Parathyroid adenoma (tissue), 2 donors: ENCODE results near the gene MMEL1.

Source experiments
- H2AFZ ChIP-seq: fragments of 300-600 bp; sonication (generic); one replicate; pipeline ENCODE4 v1.7.0; 2017; ENCODE audit warnings: antibody characterized with exemption, mild to moderate bottlenecking
- H3K27ac ChIP-seq: fragments of 300-600 bp; sonication (generic); one replicate; pipeline ENCODE4 v1.7.0; 2017
- H3K27me3 ChIP-seq: fragments of 300-600 bp; sonication (generic); one replicate; pipeline ENCODE4 v1.7.0; 2017; ENCODE audit warnings: low read length; ENCODE audit not compliant: control insufficient read depth, insufficient read depth
- H3K36me3 ChIP-seq: fragments of 300-600 bp; sonication (generic); one replicate; pipeline ENCODE4 v1.7.0; 2017; ENCODE audit warnings: low read length; ENCODE audit not compliant: control insufficient read depth, insufficient read depth
- H3K4me1 ChIP-seq: fragments of 300-600 bp; sonication (generic); one replicate; pipeline ENCODE4 v1.7.0; 2017; ENCODE audit warnings: control low read depth
- H3K4me2 ChIP-seq: fragments of 300-600 bp; sonication (generic); one replicate; pipeline ENCODE4 v1.7.0; 2017; ENCODE audit warnings: low read length
- H3K4me3 ChIP-seq: fragments of 300-600 bp; sonication (generic); one replicate; pipeline ENCODE4 v1.7.0; 2017; ENCODE audit warnings: low read depth, low read length
- H3K79me2 ChIP-seq: fragments of 300-600 bp; sonication (generic); one replicate; pipeline ENCODE4 v1.7.0; 2017; ENCODE audit warnings: control low read depth
- H3K9ac ChIP-seq: fragments of 300-600 bp; sonication (generic); one replicate; pipeline ENCODE4 v1.7.0; 2017; ENCODE audit warnings: mild to moderate bottlenecking
- H3K9me3 ChIP-seq: fragments of 300-600 bp; sonication (generic); one replicate; pipeline ENCODE4 v1.7.0; 2017; ENCODE audit warnings: low read length; ENCODE audit not compliant: control insufficient read depth
- CTCF ChIP-seq: fragments of 300-600 bp; sonication (generic); IDR thresholded peaks from one replicate; pipeline ENCODE4 v1.7.0; 2017; ENCODE audit warnings: antibody characterized with exemption, mild to moderate bottlenecking
- donor health status: primary hyperparathyroidism.

Gene MMEL1

GRCh38 chr1:2611621-2612437 lies 21.0 kb downstream of the MMEL1 start:
- H3K4me3 ChIP-seq, result no peak overlapping the region
- no peak overlapping the region for H3K9ac ChIP-seq
- no peak overlapping the region for H3K27ac ChIP-seq
- H3K27me3 ChIP-seq, result no peaks in the 10 kb centered on the region
- no peaks in the 10 kb centered on the region for H3K79me2 ChIP-seq
- H3K9me3 ChIP-seq, result no peaks in the 10 kb centered on the region
- no peak for TF ChIP-seq CTCF
- H2AFZ ChIP-seq, result no peak overlapping the region
- H3K4me2 ChIP-seq, result no peak overlapping the region
- H3K4me1 ChIP-seq, result no peaks in the 10 kb centered on the region
- H3K36me3 ChIP-seq, result no peaks in the 10 kb centered on the region

DNA sequence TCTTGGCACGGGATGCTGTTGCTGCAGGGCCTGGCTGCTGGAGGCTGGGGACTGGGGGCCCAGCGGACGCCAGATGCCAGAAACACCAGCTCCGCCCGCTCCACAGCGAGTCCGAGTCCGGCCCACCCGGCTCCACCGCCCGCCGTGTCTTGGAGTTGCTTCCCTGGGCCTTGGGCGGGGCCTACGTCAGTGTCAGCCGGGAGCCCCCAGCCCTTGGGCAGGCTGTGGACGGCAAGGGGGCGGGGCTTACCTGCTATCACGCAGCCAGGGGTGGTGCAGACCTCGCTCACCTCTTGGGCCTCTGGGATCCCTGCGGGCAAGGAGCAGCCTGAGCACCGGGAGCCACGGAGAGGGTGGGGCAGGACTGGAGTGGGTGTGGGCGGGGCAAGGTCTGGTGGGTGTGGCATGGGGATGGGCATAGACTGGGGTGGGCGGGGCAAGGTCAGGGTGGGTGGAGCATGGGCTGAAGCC lies 21.8 kb downstream of the MMEL1 start:
- no peak overlapping the region for H3K9ac ChIP-seq
- H2AFZ ChIP-seq, result no peak overlapping the region
- H3K9me3 ChIP-seq, result no peaks in the 10 kb centered on the region
- no peak overlapping the region for H3K4me3 ChIP-seq
- no peaks in the 10 kb centered on the region for H3K79me2 ChIP-seq
- no peaks in the 10 kb centered on the region for H3K27me3 ChIP-seq
- no peak overlapping the region for H3K4me2 ChIP-seq
- no peak overlapping the region for H3K27ac ChIP-seq
- H3K4me1 ChIP-seq, result no peaks in the 10 kb centered on the region
- no peak for TF ChIP-seq CTCF
- no peaks in the 10 kb centered on the region for H3K36me3 ChIP-seq

- no peak overlapping the region for H3K4me3 ChIP-seq
- H3K36me3 ChIP-seq, result no peaks in the 10 kb centered on the region
- no peaks in the 10 kb centered on the region for H3K27me3 ChIP-seq
- no peak overlapping the region for H2AFZ ChIP-seq
- H3K27ac ChIP-seq, result no peak overlapping the region
- no peaks in the 10 kb centered on the region for H3K79me2 ChIP-seq
- H3K9ac ChIP-seq, result no peak overlapping the region
- no peak for TF ChIP-seq CTCF
- no peak overlapping the region for H3K4me2 ChIP-seq
- no peaks in the 10 kb centered on the region for H3K4me1 ChIP-seq
- no peaks in the 10 kb centered on the region for H3K9me3 ChIP-seq
Observed at GRCh38 chr1:2610036-2610959, 22.5 kb downstream of the MMEL1 start.

- H3K36me3 ChIP-seq, result no peaks in the 10 kb centered on the region
- H3K4me1 ChIP-seq, result no peaks in the 10 kb centered on the region
- no peaks in the 10 kb centered on the region for H3K27me3 ChIP-seq
- H3K9me3 ChIP-seq, result no peaks in the 10 kb centered on the region
- H3K9ac ChIP-seq, result no peak overlapping the region
- no peak for TF ChIP-seq CTCF
- H3K4me2 ChIP-seq, result no peak overlapping the region
- H3K4me3 ChIP-seq, result no peak overlapping the region
- H3K27ac ChIP-seq, result no peak overlapping the region
- H3K79me2 ChIP-seq, result no peaks in the 10 kb centered on the region
- no peak overlapping the region for H2AFZ ChIP-seq
Observed at GRCh38 chr1:2609319-2610035, 23.3 kb downstream of the MMEL1 start.
